Glutamatergic neuron (in vitro differentiated cells): ENCODE results near the gene LGI4. TPM values are rescaled to one million over a fixed set of nuclear protein-coding genes. Genes with fewer than 3 reads are reported as not detected.

Experiments
- DNase-seq: peaks from one replicate; pipeline ENCODE4 v3.0.0; 2022
- H3K27ac Mint-ChIP-seq: one replicate; pipeline ENCODE4 v1.8.0; 2020; ENCODE audit warnings: mild to moderate bottlenecking, mixed read lengths, inconsistent platforms; ENCODE audit not compliant: unreplicated experiment
- H3K27me3 Mint-ChIP-seq: one replicate; pipeline ENCODE4 v1.8.0; 2020; ENCODE audit warnings: mild to moderate bottlenecking, moderate library complexity, mixed read lengths, inconsistent platforms; ENCODE audit not compliant: unreplicated experiment
- H3K36me3 Mint-ChIP-seq: one replicate; pipeline ENCODE4 v1.8.0; 2020; ENCODE audit warnings: mild to moderate bottlenecking, mixed read lengths, inconsistent platforms; ENCODE audit not compliant: unreplicated experiment
- H3K4me1 Mint-ChIP-seq: one replicate; pipeline ENCODE4 v1.8.0; 2020; ENCODE audit warnings: mild to moderate bottlenecking, low read depth, mixed read lengths, inconsistent platforms; ENCODE audit not compliant: unreplicated experiment
- H3K4me3 Mint-ChIP-seq: one replicate; pipeline ENCODE4 v1.8.0; 2020; ENCODE audit warnings: mild to moderate bottlenecking, mixed read lengths, inconsistent platforms; ENCODE audit not compliant: unreplicated experiment
- H3K9me3 Mint-ChIP-seq: one replicate; pipeline ENCODE4 v1.8.0; 2020; ENCODE audit warnings: mild to moderate bottlenecking, moderate library complexity, mixed read lengths, inconsistent platforms; ENCODE audit not compliant: unreplicated experiment
- total RNA-seq: library from RNA; stranded (reverse); fragmentation: NEBNext Ultra II Directional; extraction: Animal tissue kit (Norgen Biotek cat#: 25700); gene quantifications from one replicate; pipeline ENCODE4 v1.2.1, GENCODE V29; 2021; ENCODE audit not compliant: unreplicated experiment
- TF ChIP-seq, protein P1 (sequence below): fragments of 200-600 bp; sonication (generic); IDR thresholded peaks from one replicate; pipeline ENCODE4 v1.5.0; 2021; ENCODE audit not compliant: partially characterized antibody, unreplicated experiment

Gene LGI4
- total RNA-seq, 1 donor from 2014 or later, result 14.4 TPM

DNA sequence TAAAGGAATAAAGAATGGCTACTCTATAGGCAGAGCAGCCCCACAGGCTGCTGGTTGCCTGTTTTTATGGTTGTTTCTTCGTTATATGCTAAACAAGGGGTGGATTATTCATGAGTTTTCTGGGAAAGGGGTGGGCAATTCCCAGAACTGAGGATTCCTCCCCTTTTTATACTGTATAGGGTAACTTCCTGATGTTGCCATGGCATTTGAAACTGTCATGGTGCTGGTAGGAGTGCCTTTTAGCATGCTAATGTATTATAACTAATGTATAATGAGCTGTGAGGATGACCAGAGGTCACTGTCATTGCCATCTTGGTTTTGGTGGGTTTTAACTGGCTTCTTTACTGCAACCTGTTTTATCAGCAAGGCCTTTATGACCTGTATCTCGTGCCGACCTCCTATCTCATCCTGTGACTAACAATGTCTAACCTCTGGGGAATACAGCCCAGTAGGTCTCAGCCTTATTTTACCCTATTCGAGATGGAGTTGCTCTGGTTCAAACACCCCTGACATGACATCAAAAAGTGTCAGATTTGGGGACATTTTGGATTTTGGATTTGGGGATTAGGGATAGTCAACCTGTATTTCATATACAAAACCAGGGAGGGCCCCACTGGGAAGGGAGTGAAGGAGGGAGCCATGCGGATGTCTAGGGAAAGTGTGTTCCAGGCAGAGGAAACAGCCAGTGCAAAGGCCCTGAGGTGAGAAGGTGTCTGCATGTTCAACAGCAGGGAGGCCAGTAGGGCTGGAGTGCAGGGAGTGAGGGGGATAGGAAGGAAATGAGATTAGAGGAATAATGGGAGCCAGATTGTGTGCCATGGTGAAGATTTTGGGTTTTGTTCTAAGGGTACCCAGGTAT, 30.6 kb upstream of the LGI4 start:
- peaks cover 3% of the 10 kb centered on the region for H3K27me3 Mint-ChIP-seq
- TF ChIP-seq, protein P1, sequence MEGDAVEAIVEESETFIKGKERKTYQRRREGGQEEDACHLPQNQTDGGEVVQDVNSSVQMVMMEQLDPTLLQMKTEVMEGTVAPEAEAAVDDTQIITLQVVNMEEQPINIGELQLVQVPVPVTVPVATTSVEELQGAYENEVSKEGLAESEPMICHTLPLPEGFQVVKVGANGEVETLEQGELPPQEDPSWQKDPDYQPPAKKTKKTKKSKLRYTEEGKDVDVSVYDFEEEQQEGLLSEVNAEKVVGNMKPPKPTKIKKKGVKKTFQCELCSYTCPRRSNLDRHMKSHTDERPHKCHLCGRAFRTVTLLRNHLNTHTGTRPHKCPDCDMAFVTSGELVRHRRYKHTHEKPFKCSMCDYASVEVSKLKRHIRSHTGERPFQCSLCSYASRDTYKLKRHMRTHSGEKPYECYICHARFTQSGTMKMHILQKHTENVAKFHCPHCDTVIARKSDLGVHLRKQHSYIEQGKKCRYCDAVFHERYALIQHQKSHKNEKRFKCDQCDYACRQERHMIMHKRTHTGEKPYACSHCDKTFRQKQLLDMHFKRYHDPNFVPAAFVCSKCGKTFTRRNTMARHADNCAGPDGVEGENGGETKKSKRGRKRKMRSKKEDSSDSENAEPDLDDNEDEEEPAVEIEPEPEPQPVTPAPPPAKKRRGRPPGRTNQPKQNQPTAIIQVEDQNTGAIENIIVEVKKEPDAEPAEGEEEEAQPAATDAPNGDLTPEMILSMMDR, result no peak
- H3K4me3 Mint-ChIP-seq, result no peak overlapping the region
- no peak for DNase-seq
- peaks cover 19% of the 10 kb centered on the region for H3K36me3 Mint-ChIP-seq
- H3K27ac Mint-ChIP-seq, result peak overlapping the region; percentile 55
- H3K9me3 Mint-ChIP-seq, result peaks cover 2% of the 10 kb centered on the region
- no peaks in the 10 kb centered on the region for H3K4me1 Mint-ChIP-seq

DNA sequence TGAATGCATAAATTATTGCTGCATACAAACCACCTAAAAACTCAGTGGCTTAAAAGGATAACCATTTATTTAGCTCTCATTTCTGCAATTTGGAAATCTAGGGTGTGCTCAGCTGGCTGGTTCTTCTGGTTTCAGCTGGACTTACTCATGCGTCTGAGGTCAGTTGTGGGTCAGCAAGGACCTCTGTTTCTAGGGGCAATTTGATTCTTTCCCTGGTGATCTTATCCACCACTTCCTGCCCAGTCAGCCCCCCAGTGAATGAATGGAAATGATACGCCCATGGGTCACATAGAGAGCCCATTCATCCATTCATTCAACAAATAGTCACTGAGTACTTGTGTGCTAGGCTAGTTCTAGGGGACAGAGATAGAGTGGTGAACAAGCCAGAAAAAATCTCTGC, 29.6 kb upstream of the LGI4 start:
- peaks cover 19% of the 10 kb centered on the region for H3K36me3 Mint-ChIP-seq
- no peak overlapping the region for H3K4me3 Mint-ChIP-seq
- H3K9me3 Mint-ChIP-seq, result peaks cover 2% of the 10 kb centered on the region
- H3K27me3 Mint-ChIP-seq, result peaks cover 3% of the 10 kb centered on the region
- H3K27ac Mint-ChIP-seq, result no peak overlapping the region
- no peaks in the 10 kb centered on the region for H3K4me1 Mint-ChIP-seq
- TF ChIP-seq, protein P1, result no peak
- no peak for DNase-seq

DNA sequence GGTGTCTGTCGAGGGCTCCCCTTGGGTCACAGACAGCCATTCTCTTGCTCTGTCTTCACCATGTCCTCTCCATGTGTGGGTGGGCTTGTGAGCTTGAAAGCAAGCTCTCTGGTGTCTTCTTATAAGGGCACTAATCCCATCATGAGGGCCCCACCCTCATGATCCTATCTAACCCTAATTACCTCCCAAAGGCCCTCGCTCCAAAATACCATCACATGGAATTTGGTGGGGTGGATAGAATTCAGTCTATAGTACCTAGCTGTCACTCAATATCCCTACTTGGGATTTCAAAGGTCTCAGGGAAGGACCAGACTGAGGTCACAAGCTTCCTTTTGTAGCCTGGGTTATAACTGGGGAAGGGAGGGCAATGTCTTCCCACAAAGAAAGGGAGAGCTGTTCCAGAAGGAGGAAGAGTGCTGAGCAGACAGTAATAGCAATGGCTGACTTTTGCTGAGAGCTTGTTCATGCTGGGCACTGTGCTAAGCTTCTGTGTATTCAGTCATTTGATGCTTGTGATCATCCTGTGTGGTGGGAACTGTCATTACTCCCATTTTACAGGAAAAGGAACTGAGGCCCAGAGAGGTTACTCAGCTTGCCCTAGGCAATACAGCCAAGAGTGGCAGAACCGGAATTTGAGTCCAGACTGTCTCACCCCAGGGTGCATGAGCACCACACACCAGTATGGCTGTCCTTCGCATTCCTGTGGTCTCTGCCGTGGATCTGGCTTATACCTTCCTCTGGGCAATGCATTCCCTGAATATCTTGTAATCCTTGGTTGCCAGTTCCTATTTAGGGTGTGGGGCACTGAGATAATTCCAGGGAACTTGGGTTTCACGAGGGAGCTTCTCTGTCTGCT, 27.8 kb upstream of the LGI4 start:
- no peaks in the 10 kb centered on the region for H3K4me1 Mint-ChIP-seq
- DNase-seq, result no peak
- no peak overlapping the region for H3K27ac Mint-ChIP-seq
- peaks cover 2% of the 10 kb centered on the region for H3K9me3 Mint-ChIP-seq
- no peak overlapping the region for H3K4me3 Mint-ChIP-seq
- TF ChIP-seq, protein P1, result no peak
- peaks cover 19% of the 10 kb centered on the region for H3K36me3 Mint-ChIP-seq
- no peaks in the 10 kb centered on the region for H3K27me3 Mint-ChIP-seq

DNA sequence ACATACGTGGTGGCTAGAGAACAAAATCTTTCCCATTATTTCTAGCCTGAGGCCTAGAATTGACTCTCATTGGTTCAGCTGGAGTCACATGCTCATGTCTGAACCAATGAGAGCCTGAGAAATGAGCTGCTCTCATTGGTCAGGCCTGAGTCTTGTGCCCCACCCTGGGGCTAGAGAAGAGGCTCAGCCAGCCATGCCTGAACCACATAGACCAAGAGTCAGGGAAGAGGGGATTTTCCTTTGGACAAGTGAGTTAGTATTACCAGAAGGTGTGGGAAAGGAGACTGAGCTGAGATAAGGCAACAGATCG, 26.5 kb upstream of the LGI4 start:
- Mint-ChIP-seq H3K4me3 (no peak overlapping the region), H3K4me1 (no peaks in the 10 kb centered on the region), H3K27ac (no peak overlapping the region), H3K9me3 (no peaks in the 10 kb centered on the region), H3K27me3 (peaks cover under 1% of the 10 kb centered on the region), H3K36me3 (peaks cover 14% of the 10 kb centered on the region)
- TF ChIP-seq, protein P1, result no peak
- DNase-seq, result no peak
